ENCODE measurements around the gene CHCHD6. TPM values are rescaled to one million over a fixed set of nuclear protein-coding genes. Genes with fewer than 3 reads are reported as not detected.

CHCHD6 gene
- total RNA-seq, 1 experiment from 2014 or later = 65.9 TPM

- in situ Hi-C loops (cut with HindIII; ENCODE audit: low pct_unique_long_range_greater_than_20kb, low sequenced_read_pairs) = no loop called here
- DNase-seq (ENCODE audit: low read depth) = no peak
These were observed 260.2 kb downstream of the CHCHD6 start for GRCh38 chr3:126964261-126964660.

DNA sequence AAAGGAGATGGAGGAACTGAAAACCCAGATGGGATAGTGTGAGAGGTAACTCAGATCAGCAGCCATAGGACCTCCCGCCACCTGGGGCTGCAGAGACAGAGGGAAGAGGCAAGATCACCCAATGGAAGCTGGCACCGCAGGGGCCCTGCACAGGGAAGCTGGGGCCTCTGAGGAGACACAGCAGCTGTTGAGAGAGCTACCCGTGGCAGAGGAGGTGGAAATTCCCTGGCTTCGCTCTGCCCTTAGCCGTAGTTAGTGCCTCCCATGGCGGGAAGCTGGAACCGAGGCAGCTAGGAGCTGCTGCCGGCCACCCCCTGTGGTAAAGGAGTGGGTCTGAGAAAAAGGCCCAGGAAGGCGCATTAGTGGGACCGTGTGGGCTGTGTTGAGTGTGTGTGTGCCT, 260.9 kb downstream of the CHCHD6 start:
- in situ Hi-C loops (cut with HindIII; ENCODE audit: low pct_unique_long_range_greater_than_20kb, low sequenced_read_pairs) = no loop called here
- no peak for DNase-seq (ENCODE audit: low read depth)

GRCh38 chr3:126965526-126966080, 261.6 kb downstream of the CHCHD6 start:
- in situ Hi-C loops (cut with HindIII; ENCODE audit: low pct_unique_long_range_greater_than_20kb, low sequenced_read_pairs) = no loop called here
- DNase-seq (ENCODE audit: low read depth) = no peak

- DNase-seq (ENCODE audit: low read depth) = no peak
- in situ Hi-C loops (cut with HindIII; ENCODE audit: low pct_unique_long_range_greater_than_20kb, low sequenced_read_pairs) = no loop called here
These were observed 263.3 kb downstream of the CHCHD6 start for GRCh38 chr3:126967386-126967785.

DNA sequence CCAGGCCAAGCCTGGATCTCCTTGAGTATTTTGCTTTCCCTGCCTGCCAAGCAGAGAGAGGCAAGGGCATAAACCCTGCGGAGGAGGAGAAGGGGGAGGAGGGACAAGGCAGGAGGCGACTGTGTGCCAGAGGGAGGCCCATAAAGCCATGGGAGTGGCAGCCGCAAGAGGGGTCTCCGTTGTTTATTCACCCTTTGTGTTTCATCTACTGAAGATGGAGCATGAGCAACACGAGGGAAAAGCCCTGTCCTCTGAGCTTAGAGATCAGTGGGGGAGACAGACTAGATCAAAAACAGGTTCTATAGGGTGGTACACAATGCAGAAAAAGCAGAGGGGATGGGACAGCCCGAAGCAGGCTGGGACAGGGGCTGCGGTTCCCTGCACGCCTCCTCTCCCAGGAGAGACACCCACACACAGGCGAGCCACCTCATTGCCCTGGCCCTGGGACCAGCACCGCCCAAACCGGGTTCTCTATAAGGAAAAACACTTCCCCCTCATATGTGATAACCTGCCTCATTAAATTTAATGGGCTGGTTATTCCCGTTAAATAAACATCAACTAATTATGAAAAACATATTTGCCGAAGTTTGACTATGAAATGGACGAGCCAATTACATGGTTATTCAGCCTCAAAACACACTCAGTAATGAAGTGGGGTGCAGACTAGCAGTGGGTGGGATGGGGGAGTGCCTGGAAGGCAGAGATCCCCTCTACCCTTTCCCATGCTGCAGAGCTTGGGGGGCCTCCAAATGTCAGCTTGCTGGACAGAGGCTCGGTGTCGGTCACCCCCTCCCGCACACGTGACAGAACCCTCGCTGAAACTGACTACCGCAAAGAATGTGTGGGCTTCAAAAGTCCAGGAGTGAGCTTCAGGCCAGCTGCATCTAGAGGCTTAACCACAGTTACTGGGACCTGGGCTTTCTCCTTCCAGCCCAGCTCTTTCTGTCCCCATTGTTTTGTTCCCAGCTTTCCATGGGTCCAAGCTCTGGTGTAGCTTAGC, 264.7 kb downstream of the CHCHD6 start:
- in situ Hi-C loops (cut with HindIII; ENCODE audit: low pct_unique_long_range_greater_than_20kb, low sequenced_read_pairs) = no loop called here
- DNase-seq (ENCODE audit: low read depth) = no peak

DNA sequence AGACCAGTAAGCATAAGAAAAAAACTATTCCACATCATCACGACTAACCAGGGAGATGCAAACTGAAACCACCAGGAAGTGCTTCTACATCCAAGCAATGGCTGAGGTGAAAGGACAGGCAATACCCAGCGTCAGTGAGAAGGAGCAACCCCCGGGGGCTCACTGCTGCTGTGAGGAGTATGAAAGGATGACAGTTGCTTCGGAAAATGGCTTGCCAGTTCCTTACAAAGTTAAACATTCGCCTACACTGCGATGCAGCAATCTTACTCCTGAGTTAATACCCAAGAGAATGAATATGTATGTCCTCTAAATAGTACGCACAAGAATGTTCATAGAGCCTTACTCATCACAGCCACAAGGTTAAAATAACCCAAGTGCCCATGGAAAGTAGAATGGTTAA, 265.5 kb downstream of the CHCHD6 start:
- in situ Hi-C loops (cut with HindIII; ENCODE audit: low pct_unique_long_range_greater_than_20kb, low sequenced_read_pairs) = no loop called here
- peak; percentile 21 for DNase-seq (ENCODE audit: low read depth)

- no peak for DNase-seq (ENCODE audit: low read depth)
- in situ Hi-C loops (cut with HindIII; ENCODE audit: low pct_unique_long_range_greater_than_20kb, low sequenced_read_pairs) = no loop called here
These were observed 266.1 kb downstream of the CHCHD6 start for GRCh38 chr3:126970101-126970500.

DNA sequence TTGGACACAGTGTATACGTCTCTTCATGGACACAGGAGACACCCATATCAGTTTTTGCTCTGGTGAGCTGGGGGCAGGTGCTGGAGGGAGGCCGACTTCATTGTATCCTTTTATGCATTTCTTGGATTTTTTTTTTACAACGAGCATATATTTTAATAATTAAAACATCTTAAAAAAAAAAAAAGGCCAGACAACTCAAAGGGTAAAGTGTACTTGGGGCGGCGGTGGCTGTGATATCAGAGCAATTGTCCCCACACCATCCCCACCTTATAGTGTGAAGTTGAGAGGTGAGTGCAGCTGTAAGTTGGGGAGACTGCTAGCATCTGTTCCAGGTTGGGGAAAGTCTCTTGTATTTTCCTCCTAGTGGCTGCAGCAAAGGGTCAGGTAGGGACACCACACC, 266.9 kb downstream of the CHCHD6 start:
- in situ Hi-C loops (cut with HindIII; ENCODE audit: low pct_unique_long_range_greater_than_20kb, low sequenced_read_pairs) = no loop called here
- no peak for DNase-seq (ENCODE audit: low read depth)

- DNase-seq (ENCODE audit: low read depth) = no peak
- in situ Hi-C loops (cut with HindIII; ENCODE audit: low pct_unique_long_range_greater_than_20kb, low sequenced_read_pairs) = no loop called here
These were observed 267.9 kb downstream of the CHCHD6 start for GRCh38 chr3:126971891-126972351.

GRCh38 chr3:126972866-126973265, 268.8 kb downstream of the CHCHD6 start:
- DNase-seq (ENCODE audit: low read depth) = no peak
- in situ Hi-C loops (cut with HindIII; ENCODE audit: low pct_unique_long_range_greater_than_20kb, low sequenced_read_pairs) = no loop called here

DNA sequence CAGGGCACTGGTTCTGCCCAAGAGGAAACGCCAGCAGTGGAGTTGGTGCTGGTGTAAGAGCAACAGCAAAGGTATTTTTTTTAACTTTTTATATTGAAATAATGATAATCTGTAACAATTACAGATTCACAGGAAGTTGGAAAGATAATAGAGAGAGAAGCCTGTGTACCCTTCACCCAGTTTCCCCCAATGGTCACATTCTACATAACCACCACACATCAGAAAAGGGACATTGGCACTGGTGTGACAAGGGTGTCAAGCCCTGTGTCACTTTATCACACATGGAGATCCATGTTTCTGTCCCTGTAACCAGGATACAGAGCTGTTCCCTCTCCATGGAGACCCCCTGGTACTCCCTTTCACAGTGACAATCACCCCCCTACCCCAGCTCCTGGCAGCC, 269.8 kb downstream of the CHCHD6 start:
- no peak for DNase-seq (ENCODE audit: low read depth)
- in situ Hi-C loops (cut with HindIII; ENCODE audit: low pct_unique_long_range_greater_than_20kb, low sequenced_read_pairs) = no loop called here

- in situ Hi-C loops (cut with HindIII; ENCODE audit: low pct_unique_long_range_greater_than_20kb, low sequenced_read_pairs) = no loop called here
- no peak for DNase-seq (ENCODE audit: low read depth)
These were observed 270.7 kb downstream of the CHCHD6 start for GRCh38 chr3:126974756-126975155.

- in situ Hi-C loops (cut with HindIII; ENCODE audit: low pct_unique_long_range_greater_than_20kb, low sequenced_read_pairs) = no loop called here
- no peak for DNase-seq (ENCODE audit: low read depth)
These were observed 272.9 kb downstream of the CHCHD6 start for GRCh38 chr3:126976906-126977305.

DNA sequence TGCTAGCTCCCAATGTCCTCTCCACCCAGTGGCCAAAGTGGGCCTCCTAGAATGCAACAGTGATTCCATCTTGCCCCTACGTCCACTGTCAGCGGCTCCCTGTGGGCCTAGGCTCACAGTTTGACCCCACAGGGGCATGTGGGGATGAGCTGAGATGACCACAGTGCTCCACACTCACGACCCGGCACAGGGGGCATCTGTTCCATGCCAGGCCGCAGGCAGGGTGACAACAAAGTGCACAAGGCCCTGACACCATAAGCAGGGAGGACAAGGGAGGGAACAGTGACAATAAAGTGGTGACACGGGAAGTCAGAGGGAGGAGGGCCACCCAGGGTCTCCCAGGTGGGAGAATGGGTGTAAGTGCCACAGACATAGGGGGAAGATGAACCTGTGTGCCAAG, 273.8 kb downstream of the CHCHD6 start:
- in situ Hi-C loops (cut with HindIII; ENCODE audit: low pct_unique_long_range_greater_than_20kb, low sequenced_read_pairs) = no loop called here
- no peak for DNase-seq (ENCODE audit: low read depth)

- in situ Hi-C loops (cut with HindIII; ENCODE audit: low pct_unique_long_range_greater_than_20kb, low sequenced_read_pairs) = no loop called here
These were observed 274.3 kb downstream of the CHCHD6 start for GRCh38 chr3:126978291-126978690.

GRCh38 chr3:126979046-126979628, 275.1 kb downstream of the CHCHD6 start:
- in situ Hi-C loops (cut with HindIII; ENCODE audit: low pct_unique_long_range_greater_than_20kb, low sequenced_read_pairs) = no loop called here
- no peak for DNase-seq (ENCODE audit: low read depth)

More at GRCh38 chr3:126978291-126978690, 274.3 kb downstream of the CHCHD6 start:
- DNase-seq (ENCODE audit: low read depth) = no peak

DNA sequence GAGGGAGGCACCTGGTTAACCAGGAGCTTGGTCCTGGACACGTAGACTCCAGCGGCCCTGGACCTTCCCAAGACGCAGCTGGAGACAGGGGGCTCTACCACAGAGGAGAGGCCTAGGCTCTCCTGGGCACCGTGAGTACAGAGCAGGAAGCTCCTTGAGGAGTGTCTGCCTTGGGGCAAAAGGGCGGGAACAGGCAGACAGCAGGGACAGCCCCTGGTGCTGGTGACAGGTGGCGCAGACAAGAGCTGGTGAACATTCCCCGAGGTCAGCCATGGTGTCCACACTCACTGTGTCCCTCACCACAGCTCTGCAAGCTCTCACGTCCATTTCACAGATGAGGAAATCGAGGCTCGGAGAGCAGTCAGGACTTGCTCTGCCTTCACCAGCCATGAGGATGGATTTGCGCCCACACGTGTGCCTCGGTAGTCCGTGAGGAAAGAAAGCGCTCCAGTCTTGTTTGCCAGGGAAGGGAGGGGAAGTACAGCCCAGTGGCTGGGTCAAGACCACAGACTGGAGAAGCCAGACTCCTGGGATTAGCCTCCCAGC, 276.3 kb downstream of the CHCHD6 start:
- in situ Hi-C loops (cut with HindIII; ENCODE audit: low pct_unique_long_range_greater_than_20kb, low sequenced_read_pairs) = no loop called here
- no peak for DNase-seq (ENCODE audit: low read depth)

- no peak for DNase-seq (ENCODE audit: low read depth)
- in situ Hi-C loops (cut with HindIII; ENCODE audit: low pct_unique_long_range_greater_than_20kb, low sequenced_read_pairs) = no loop called here
These were observed 278.1 kb downstream of the CHCHD6 start for GRCh38 chr3:126982126-126982470.

All from Caki2 (cell line).